GM18909 (cell line): ENCODE results near the gene SCLY.

ENCODE experiments used
- ATAC-seq: cut with Tn5 transposase; IDR thresholded peaks from one replicate; pipeline ENCODE4 v1.9.1; 2021; ENCODE audit warnings: mild to moderate bottlenecking; ENCODE audit not compliant: unreplicated experiment, poor library complexity

The SCLY gene

DNA sequence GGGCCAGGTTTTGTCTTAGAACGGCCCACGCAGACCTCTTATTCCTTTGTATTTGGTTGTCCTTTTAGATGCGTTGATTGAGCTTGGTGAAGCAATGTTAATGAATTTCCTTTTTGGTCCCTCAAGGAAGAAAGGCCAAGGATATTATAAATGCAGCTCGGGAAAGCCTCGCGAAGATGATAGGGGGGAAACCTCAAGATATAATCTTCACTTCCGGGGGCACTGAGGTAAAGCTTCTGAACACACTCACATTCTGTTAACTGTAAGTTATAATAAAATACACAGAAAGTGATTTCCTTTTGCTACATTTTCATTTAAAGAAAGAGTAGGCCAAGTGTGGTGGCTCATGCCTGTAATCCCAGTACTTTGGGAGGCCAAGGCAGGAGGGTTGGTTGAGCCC lies 7.1 kb downstream of the SCLY start:
- no peak for ATAC-seq

DNA sequence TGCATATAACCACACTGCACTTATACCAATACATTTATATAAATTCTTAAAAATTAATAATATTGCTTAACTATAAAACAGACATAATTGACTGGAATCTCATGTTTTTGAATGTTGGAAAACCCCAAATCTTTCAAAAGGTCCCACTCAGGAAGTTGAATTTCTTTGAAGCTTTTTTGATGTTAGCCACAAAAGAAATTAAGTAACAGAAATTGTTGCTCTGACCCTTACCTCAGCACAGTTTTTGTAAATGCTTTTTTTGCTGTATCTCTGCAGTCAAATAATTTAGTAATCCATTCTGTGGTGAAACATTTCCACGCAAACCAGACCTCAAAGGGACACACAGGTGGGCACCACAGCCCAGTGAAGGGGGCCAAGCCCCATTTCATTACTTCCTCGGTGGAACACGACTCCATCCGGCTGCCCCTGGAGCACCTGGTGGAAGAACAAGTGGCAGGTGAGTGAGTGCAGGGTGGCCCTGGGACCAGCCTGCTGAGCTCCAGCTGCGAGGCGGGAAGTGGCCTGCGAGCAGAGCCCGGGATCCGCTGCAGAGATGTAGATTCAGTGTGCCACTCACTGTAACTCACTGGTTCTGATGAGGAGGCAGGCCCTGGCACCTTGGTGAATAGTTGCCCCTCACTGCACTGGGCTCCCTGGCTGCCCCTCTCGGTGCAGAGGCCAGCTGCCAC lies 8.4 kb downstream of the SCLY start:
- no peak for ATAC-seq

DNA sequence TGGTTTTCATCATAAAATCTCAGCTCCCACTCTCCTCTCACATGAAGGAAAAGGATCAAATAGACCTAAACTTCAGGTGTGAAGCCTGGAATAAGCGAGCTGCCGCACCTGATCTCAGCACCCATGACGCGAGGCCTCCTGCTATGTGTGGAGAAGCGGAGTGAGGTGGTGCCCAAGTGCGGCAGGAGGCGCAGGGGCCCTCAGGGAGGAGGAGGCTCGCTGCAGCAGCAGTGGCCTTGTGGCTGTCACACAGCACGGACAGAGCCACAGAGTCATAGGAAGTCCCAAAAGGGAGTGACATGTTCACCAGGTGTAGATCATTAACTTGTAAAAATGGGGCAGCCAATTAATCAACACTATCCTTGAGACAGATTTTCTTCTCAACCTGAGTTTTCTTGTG lies 9.1 kb downstream of the SCLY start:
- ATAC-seq = no peak

DNA sequence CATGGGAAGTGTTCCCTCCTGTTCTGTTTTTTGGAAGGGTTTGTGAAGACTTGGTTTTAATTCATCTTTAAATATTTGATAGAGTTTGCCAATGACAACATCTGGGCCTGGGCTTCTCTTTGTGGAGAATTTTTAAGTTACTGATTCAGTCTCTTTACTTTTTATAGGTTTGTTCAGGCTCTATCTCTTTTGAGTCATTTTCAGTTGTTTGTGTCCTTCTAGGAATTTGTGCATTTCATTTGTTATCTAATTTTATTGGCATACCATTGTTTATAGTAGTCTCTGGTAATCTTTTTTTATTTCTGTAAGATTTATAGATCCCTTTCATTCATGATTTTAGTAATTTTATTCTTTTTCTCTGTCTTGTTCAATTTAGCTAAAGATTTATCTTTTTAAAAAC lies 14.6 kb downstream of the SCLY start:
- ATAC-seq = no peak

DNA sequence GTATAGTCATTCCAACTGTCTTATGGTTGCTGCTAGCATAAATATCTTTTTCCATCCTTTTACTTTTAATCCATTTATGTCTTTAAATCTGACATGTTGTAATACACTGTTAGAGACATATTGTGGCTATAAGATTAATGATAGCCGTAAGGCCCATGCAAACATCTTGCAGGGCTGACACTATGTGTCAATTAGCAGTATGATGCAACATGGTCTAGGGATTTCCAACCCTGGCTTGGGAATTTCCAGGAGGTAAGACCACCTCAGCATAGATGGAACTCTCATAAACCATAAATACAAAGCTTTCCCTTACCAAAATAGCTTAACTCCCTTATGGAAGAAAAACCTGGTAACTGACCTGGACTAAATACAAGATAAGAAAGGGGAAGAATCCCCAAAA lies 16.5 kb downstream of the SCLY start:
- no peak for ATAC-seq

DNA sequence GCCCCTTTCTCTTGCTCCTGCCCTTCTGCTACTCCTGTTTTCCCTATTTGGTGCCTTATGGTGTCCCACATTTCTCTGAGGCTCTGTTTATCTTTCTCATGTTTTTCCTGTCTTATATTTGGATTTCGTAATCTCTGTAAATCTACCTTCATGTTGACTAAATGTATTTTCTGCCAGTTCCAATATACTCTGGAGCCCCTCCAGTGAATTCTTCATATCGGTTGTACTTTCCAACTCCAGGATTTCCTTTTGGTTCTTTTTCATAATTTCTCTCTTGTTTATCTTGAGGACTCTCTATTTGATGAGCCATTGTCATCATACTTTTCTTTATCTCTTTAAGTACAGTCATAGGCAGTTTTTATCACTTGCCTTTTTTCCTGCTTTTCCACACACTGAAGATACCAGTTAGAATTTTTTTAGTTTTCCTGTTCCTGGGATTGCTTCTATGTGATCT lies 19.1 kb downstream of the SCLY start:
- no peak for ATAC-seq

DNA sequence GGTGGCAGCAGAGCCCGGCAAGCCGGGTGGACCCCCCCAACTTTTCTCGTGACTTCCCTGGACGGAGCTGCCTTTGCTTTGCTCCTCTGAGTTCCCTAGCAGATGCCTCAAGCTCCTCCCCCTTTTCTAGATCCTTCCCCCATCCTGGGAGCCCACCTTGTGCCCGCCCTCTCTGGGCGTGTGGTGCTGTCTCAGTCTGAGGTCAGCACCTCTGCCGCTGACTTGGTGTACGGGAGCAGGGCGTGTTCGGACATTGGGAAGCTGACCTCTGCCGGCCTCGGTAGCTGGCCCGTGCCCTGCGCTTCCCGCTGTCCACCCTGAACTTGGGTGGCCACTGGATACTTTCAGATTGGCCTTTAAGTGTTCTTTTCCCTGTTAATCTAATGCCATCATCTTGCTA lies 19.7 kb downstream of the SCLY start:
- no peak for ATAC-seq

DNA sequence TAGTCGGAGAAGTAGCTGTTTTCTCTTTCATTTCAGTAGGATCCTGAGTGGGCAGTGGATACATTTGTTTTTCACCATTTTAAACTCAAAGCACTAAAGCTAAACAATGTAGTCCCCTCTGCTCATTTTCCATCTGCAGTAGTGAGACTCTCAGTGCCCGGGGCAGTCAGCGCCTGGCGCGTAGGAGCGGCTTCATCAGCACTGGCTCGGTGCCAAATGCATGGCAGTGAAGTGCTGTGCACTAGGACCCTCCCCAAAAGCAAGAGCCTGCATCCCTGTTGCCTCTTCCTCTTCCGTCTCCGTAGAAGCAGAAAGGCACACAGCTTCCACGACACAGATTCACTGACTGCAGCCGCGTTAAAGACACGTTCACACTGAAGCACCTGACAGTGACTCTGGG lies 20.3 kb downstream of the SCLY start:
- no peak for ATAC-seq

DNA sequence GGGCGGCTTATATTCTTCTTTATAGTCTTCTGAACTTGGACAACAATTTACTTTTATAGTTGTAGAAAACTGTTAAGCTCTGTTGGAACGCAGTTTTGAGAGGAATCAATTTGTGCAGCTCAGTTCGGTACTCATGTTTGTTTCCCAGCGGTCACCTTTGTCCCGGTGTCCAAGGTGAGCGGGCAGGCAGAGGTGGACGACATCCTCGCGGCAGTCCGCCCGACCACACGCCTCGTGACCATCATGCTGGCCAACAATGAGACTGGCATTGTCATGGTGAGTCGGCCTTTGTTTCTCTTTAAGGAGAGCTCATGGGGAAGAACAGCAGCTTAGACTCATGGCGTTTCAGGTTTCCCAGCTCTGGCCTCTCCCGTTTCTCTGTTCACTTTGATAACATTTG lies 20.8 kb downstream of the SCLY start:
- no peak for ATAC-seq

DNA sequence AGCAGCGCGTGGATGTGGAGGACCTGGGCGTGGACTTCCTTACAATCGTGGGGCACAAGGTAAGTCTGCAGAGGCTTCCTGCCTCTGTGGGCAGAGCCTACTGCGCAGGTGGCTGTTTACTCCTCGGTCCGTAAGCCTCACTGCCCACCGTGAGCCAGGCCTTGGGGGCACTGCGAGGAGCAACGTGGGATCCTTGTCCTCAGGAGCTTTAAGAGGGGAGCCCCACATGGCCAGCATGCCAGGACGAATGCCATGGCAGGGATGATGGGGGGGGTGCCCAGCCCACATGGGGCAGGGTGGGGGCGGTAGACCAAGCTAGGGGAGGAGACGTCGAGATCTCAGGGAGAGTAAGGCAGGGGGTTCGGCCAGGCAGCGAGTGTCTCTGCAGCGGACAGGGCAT lies 21.4 kb downstream of the SCLY start:
- no peak for ATAC-seq

DNA sequence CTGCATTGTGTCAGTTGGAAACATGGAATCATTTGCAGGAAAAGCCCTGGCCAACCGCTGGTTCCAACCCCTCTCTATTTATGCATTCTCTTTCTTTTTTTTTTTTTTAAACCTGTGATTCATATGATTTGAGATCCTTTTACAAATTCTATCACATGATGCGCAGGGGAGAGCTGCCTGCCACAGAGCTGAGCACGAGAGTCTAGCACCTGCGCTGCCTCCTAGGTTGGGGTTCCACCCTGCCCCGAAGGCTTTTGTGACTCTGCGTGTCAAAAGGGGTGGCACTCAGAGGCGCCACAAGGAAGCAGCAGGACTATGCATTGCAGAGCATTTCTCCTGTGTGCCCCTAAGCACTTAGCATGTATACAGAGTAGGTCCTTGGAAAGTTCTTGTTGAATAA lies 22.0 kb downstream of the SCLY start:
- no peak for ATAC-seq

DNA sequence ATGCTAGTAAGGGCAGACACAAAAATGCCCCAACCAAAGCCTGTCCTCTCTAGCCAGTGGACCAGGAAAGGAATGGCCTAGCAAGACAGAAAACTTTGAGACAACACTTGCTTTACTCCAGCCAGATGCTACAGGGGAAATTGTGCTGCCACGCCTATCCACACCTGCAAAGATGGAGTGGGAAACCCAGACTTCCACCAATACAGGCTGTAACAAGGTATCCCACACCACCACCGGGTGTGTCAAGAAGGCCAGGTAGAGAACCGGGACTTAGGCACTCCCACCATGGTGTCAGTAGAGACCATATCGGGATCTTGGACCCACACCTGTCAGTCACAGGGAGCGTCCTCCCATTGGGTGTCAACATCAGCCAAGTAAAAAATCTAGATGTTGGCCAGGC lies 23.1 kb downstream of the SCLY start:
- ATAC-seq = no peak

DNA sequence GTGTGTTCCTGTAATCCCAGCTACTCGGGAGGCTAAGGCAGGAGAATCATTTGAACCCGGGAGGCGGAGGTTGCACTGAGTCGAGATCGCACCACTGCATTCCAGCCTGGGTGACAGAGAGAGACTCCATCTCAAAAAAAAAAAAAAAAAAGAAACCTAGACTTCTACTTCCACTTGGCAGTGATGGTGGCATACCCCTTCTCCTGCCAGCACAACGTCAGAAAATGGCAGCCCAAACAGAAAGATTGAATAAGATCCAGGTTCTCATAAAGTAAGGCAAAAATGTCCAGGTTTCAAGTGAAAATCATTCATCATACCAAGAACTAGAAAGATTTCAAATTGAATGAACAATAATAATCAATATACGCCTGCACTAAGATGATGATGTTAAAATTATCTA lies 24.0 kb downstream of the SCLY start:
- no peak for ATAC-seq

DNA sequence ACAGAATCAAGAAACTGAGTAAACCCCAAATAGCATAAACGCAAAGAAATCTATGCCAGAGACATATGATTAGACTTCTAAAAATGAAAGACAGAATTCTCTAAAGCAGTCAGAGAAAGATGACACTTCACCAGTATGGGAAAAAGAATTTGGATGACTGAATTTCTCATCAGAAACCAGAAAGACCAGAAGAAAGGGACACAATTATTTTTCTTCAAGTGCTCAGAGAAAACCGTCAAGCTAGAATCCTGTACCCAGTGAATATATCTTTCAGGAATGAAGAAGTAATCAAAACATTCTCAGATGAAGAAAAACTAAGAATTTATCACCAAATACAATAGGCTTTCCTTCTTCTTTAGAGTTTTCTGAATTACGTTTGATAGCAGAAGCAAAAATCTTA lies 25.1 kb downstream of the SCLY start:
- ATAC-seq = no peak

DNA sequence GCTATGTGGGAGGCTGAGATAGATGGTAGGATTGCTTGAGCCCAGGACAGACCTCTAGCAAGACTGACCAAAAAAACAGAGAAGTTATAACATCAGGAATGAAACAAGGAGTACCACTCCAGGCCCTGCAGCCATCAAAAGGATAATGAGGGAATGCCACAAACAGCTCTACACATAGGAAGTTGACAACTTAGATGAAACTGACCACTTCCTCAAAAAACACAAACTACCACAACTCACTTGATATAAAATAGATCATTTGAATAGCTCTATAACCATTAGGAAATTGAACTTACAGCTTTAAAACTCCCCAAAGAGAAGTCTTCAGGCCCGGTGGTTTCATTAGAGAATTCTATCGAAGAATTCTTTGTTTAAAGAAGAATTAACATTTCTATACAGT lies 26.4 kb downstream of the SCLY start:
- ATAC-seq = no peak

DNA sequence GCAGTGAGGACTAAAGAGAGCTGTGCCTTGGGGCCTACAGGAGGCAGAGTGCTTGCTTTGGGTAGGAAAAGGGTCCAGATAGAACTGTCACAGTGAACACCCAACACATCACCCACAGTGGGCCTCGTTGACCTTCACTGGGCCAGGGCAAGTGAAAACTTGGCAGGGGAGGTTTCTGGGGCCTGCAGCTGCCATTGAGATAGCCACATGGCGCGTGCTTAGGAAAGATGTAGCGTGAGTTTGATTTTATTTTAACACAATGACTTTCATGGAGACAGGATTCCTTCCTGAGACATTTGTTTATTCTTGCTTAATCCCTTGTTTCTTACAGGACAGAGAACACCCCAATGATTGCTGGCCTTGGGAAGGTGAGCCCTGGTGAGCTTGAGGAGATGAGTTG lies 30.1 kb downstream of the SCLY start:
- ATAC-seq = no peak

DNA sequence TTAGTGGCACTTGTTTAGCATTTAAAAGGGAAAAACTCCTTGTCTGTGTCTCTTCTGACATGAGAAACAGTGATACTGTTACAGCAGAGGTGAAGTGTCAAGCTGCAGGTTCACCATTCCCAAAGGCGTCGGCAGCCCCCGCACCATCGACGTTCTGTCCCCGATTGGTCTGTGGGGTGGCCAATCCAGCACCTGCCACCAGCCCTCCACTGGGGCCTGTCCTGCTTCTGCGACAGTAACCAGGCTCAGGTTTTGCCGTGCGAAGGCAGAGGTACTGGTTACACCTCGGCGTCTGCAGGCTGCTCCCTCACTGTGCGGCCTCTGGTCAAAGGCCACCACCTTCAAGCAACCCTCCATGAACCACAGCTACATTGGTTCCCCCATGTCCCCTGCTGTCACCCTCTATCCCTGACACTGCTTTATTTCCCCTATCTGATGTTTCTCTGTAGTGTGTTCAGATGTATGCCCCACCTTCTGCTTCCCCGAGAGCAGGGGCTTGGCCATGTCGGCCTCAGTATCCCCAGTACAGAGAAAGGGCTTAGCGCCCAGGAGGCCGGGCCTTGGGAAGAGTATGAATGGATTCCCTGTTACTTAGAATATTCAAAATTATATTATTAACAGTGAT lies 30.7 kb downstream of the SCLY start:
- ATAC-seq = no peak

DNA sequence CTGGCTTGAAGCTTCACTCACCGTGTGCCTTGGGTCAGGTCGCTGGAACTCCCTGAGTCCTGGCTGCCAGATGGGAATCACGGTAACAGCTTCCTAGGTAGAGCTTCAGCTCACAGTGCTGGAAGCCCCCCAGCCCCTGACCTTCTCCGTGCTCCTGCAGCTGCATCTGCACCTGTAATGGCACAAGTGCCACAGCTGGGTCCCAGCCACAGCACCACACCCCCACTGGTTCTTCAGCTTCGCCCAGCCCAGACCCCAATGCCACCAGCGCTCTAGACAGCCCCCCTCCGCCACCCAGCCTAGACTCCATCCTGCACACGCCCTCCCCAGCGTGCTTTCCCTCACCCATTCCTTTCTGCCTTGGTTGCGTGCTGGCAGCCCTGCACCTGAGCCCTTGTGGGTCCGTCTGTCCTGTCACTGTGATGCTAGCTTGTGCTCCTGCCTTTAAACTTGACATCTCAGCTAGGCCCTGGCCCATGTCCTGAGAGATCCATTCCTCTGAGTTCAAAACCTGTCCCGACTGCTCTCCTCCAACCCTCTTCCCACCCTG lies 31.8 kb downstream of the SCLY start:
- ATAC-seq = no peak

DNA sequence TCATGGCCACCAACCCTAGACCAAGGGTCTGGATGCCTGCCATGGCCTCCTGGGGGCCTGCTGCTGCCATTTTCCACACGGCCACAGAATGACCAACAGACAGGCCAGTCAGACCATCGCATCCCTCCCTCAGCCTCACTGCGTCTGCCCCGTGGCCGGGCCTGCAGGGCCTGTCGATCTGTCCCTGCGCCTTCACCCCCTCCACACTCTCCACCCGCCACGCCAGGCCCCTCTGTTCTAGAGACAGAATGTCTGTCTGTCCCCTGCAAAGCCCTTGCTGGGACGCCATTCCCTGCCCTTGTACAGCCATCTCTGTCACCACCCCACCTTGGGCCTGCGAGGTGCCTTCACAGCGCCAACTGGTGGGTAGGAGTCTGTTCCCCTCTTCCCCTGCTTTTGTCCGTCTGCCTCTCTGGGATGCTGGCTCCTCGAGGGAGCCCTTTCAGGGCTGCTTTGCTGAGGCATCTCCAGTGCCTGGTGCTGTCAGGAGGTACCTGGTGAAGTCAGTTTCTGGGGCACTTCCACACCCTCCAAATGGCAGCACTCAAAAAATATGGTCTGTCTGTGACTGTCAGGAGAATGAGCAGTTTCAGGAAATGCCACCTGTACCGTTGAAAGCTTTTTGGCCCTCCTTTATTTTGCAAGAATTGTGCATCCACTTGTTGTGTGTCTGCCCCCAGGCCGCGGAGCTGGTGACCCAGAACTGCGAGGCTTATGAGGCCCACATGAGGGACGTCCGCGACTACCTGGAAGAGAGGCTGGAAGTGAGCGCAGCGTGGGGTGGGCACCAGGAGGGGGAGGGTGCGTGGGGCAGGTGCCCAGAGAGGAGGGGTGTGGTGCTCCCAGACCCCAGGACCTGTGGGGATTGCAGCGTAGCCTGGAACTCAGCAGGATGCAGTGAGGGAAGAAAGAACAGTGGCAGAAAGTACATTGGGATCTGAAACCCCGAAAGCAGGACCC lies 32.7 kb downstream of the SCLY start:
- ATAC-seq = no peak

DNA sequence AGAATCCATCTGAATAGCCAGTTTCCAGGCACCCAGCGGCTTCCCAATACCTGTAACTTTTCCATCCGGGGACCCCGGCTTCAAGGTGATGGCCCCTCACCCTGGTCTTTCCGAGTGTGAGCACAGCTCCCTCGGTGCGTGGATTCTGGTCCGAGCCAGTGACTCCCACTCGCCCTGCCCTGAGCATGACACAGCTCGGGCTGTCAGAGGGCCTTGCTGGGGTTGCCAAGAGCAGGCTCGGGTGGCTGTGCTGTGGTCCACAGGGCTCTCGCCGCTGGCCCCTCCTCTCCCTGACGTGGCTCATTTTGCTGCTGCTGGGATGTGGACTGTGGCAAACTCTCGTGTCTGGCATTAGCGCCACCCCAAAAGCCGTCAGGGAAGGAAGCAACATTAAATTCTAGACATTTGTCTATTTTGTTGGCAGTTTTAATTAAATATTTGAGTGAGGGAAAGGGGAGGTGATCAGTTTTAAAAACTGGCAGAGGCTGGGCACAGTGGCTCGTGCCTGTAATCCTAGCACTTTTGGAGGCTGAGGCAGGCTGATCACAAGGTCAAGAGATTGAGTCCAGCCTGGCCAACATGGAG lies 33.7 kb downstream of the SCLY start:
- no peak for ATAC-seq

DNA sequence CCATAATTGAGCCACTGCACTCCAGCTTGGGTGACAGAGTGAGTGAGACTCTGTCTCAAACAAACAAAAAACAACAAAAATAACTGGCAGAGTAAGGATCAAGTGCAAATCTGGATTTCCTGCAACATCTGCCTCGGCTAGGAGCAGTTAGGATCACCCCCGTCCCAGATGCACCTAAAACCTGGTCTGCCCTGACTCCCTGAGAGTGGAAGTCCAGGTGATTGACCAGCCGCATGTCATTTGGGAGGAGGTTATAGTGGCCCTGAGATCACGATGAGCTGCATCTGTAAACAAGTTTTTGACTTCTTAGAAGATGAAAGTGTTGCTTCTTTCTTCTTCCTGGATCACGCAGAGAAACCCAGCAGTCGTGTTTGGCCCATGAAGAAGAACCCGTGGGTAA lies 34.3 kb downstream of the SCLY start:
- no peak for ATAC-seq
